Measurements from ENCODE around the gene DDRGK1. TPM values are rescaled to one million over a fixed set of nuclear protein-coding genes. Genes with fewer than 3 reads are reported as not detected.

DDRGK1 gene
- total RNA-seq, 1 donor from 2014 or later, result 59.3 TPM

GRCh38 chr20:3209257-3209945 is 4.9 kb upstream of the DDRGK1 start, which contains the start of gene ITPA:
Gene ITPA, plus strand, starts transcription at chr20:3209498. Its CDS starts 54 bp downstream, at chr20:3209552.
- H3K4me1 Mint-ChIP-seq (ENCODE audit: low read depth, unreplicated experiment), result peaks cover 1% of the 10 kb centered on the region
- peak within 1 kb of the TSS; percentile 86 for H3K27ac Mint-ChIP-seq (ENCODE audit: unreplicated experiment)
- peak; percentile 75 for DNase-seq
- H3K9me3 Mint-ChIP-seq (ENCODE audit: unreplicated experiment), result peaks cover 1% of the 10 kb centered on the region
- H3K27me3 Mint-ChIP-seq (ENCODE audit: unreplicated experiment), result no peaks in the 10 kb centered on the region
- TF ChIP-seq CTCF (IDR thresholded peaks at IDR 0.05; ENCODE audit: partially characterized antibody, unreplicated experiment), result no peak
- no peaks in the 10 kb centered on the region for H3K36me3 Mint-ChIP-seq (ENCODE audit: unreplicated experiment)
- H3K4me3 Mint-ChIP-seq (ENCODE audit: unreplicated experiment), result peak within 1 kb of the TSS; percentile 98

- no peak for DNase-seq
- no peaks in the 10 kb centered on the region for H3K36me3 Mint-ChIP-seq (ENCODE audit: unreplicated experiment)
These were observed 4.3 kb upstream of the DDRGK1 start for GRCh38 chr20:3208786-3209256.

GRCh38 chr20:3203315-3204123 is 963 bp downstream of the DDRGK1 start:
- peak; percentile 28 for DNase-seq
- Mint-ChIP-seq H3K27me3 (ENCODE audit: unreplicated experiment) (no peaks in the 10 kb centered on the region), H3K9me3 (ENCODE audit: unreplicated experiment) (peaks cover 2% of the 10 kb centered on the region), H3K36me3 (ENCODE audit: unreplicated experiment) (no peaks in the 10 kb centered on the region), H3K4me3 (ENCODE audit: unreplicated experiment) (peak overlapping the region; percentile 95), H3K27ac (ENCODE audit: unreplicated experiment) (peak overlapping the region; percentile 82), H3K4me1 (ENCODE audit: low read depth, unreplicated experiment) (peaks cover 1% of the 10 kb centered on the region)
- no peak for TF ChIP-seq CTCF (IDR thresholded peaks at IDR 0.05; ENCODE audit: partially characterized antibody, unreplicated experiment)

More at GRCh38 chr20:3208786-3209256, 4.3 kb upstream of the DDRGK1 start:
- H3K27me3 Mint-ChIP-seq (ENCODE audit: unreplicated experiment), result no peaks in the 10 kb centered on the region
- no peak for TF ChIP-seq CTCF (IDR thresholded peaks at IDR 0.05; ENCODE audit: partially characterized antibody, unreplicated experiment)
- peaks cover 1% of the 10 kb centered on the region for H3K4me1 Mint-ChIP-seq (ENCODE audit: low read depth, unreplicated experiment)
- H3K4me3 Mint-ChIP-seq (ENCODE audit: unreplicated experiment), result peak overlapping the region; percentile 98
- H3K9me3 Mint-ChIP-seq (ENCODE audit: unreplicated experiment), result peaks cover 2% of the 10 kb centered on the region
- peak overlapping the region; percentile 86 for H3K27ac Mint-ChIP-seq (ENCODE audit: unreplicated experiment)

- Mint-ChIP-seq H3K4me3 (ENCODE audit: unreplicated experiment) (no peak overlapping the region), H3K27ac (ENCODE audit: unreplicated experiment) (no peak overlapping the region), H3K9me3 (ENCODE audit: unreplicated experiment) (peaks cover 2% of the 10 kb centered on the region), H3K27me3 (ENCODE audit: unreplicated experiment) (no peaks in the 10 kb centered on the region), H3K4me1 (ENCODE audit: low read depth, unreplicated experiment) (no peaks in the 10 kb centered on the region), H3K36me3 (ENCODE audit: unreplicated experiment) (no peaks in the 10 kb centered on the region)
- TF ChIP-seq CTCF (IDR thresholded peaks at IDR 0.05; ENCODE audit: partially characterized antibody, unreplicated experiment), result no peak
- no peak for DNase-seq
These were observed 1.5 kb downstream of the DDRGK1 start for GRCh38 chr20:3202965-3203314.
